GM12873 (cell line): ENCODE data around the gene USPL1.

Source experiments
- CTCF ChIP-seq: IDR thresholded peaks from 2 replicates; pipeline ENCODE4 v1.5.1; 2012; ENCODE audit warnings: low read depth, mild to moderate bottlenecking, moderate library complexity, low read length, control low read depth; ENCODE audit not compliant: insufficient read depth; ENCODE audit errors: missing control alignments

Gene USPL1

GRCh38 chr13:30647824-30648521 lies 30.3 kb downstream of the USPL1 start:
- no peak for TF ChIP-seq CTCF

- no peak for TF ChIP-seq CTCF
Observed at GRCh38 chr13:30648522-30649012, 30.8 kb downstream of the USPL1 start.

GRCh38 chr13:30652746-30653386 lies 35.1 kb downstream of the USPL1 start:
- no peak for TF ChIP-seq CTCF

- TF ChIP-seq CTCF: no peak
Observed at GRCh38 chr13:30654430-30654829, 36.7 kb downstream of the USPL1 start.

GRCh38 chr13:30656178-30656577 lies 38.5 kb downstream of the USPL1 start:
- no peak for TF ChIP-seq CTCF

GRCh38 chr13:30659980-30660379 lies 42.3 kb downstream of the USPL1 start:
- TF ChIP-seq CTCF: no peak

GRCh38 chr13:30660796-30661195 lies 43.1 kb downstream of the USPL1 start:
- no peak for TF ChIP-seq CTCF
